GM12878 (cell line): Measurements from ENCODE around the gene SCN5A. TPM values are rescaled to one million over a fixed set of nuclear protein-coding genes. Genes with fewer than 3 reads are reported as not detected.

Source experiments
- ATAC-seq: fragments of 200-7000 bp; cut with Tn5 transposase; 3 replicates; pipeline ENCODE4 v1.9.1; 2020; ENCODE audit warnings: mild to moderate bottlenecking, moderate library complexity
- BruUV-seq: library from RNA; stranded (reverse); fragments of 400-500 nt; replicated peaks from 2 replicates; lab custom pipeline; 2021; lab: Mats Ljungman, UMichigan
- CTCF ChIA-PET: fragments of 300-600 bp; sonication (Branson Sonifier 250); formaldehyde crosslinking; extraction: SDS; loops from one replicate; lab custom pipeline; 2021; ENCODE audit warnings: inconsistent platforms; lab: Yijun Ruan, JAX
- POLR2A ChIA-PET: fragments of 350-600 bp; formaldehyde crosslinking; extraction: SDS; loops from one replicate; lab custom pipeline; 2021; ENCODE audit warnings: inconsistent platforms; lab: Charles Lee
- RAD21 ChIA-PET: fragments of 300-600 bp; sonication (Branson Sonifier 250); formaldehyde crosslinking; loops from one replicate; lab custom pipeline; 2023; ENCODE audit warnings: antibody characterized with exemption; ENCODE audit not compliant: unreplicated experiment; lab: Charles Lee
- SMC1A ChIA-PET: fragments of 300-600 bp; sonication (Branson Sonifier 250); formaldehyde crosslinking; loops from one replicate; lab custom pipeline; 2023; ENCODE audit not compliant: unreplicated experiment, uncharacterized antibody; lab: Charles Lee
- DNase-seq: peaks from one replicate; pipeline ENCODE4 v3.0.0-alpha.2; 2011; ENCODE audit warnings: low read depth, low spot score
- FAIRE-seq: peaks from 3 replicates; lab custom pipeline; 2011; peaks lifted over from hg19 to GRCh38; lab: Jason Lieb, UNC
- H2AFZ ChIP-seq: 2 replicates; pipeline ENCODE4 v1.6.0; 2011; ENCODE audit warnings: low read depth, low read length, control low read depth; ENCODE audit not compliant: control insufficient read depth
- H3K27ac ChIP-seq: 2 replicates; pipeline ENCODE4 v1.5.1; 2011; ENCODE audit warnings: control low read depth; ENCODE audit not compliant: control insufficient read depth, insufficient read depth
- H3K27me3 ChIP-seq, 2 experiments: replicated peaks in 1 of 2; 2 replicates each; pipeline versions ENCODE4 v1.6.0 to v1.6.1; 2011; ENCODE audit warnings: low read length in 1 of 2; ENCODE audit not compliant: control insufficient read depth in 2 of 2, insufficient read depth in 2 of 2
- H3K36me3 ChIP-seq, 2 experiments: 2 replicates each; pipeline ENCODE4 v1.5.1; 2011; ENCODE audit warnings: low read length in 1 of 2; ENCODE audit not compliant: control insufficient read depth in 2 of 2, insufficient read depth in 2 of 2
- H3K4me1 ChIP-seq: 2 replicates; pipeline ENCODE4 v1.6.1; 2011; ENCODE audit warnings: mild to moderate bottlenecking, low read length, moderate library complexity, mixed read lengths; ENCODE audit not compliant: control insufficient read depth, insufficient read depth
- H3K4me2 ChIP-seq: 2 replicates; pipeline ENCODE4 v1.6.0; 2011; ENCODE audit warnings: control low read depth; ENCODE audit not compliant: control insufficient read depth, insufficient read depth
- H3K4me3 ChIP-seq: fragments of 200-600 bp; sonication (generic); 2 replicates; pipeline ENCODE4 v1.5.1; 2016
- H3K79me2 ChIP-seq: 2 replicates; pipeline ENCODE4 v1.6.0; 2011; ENCODE audit warnings: low read length; ENCODE audit not compliant: control insufficient read depth, insufficient read depth
- H3K9ac ChIP-seq: 2 replicates; pipeline ENCODE4 v1.8.0; 2011; ENCODE audit warnings: low read length, control low read depth, mixed read lengths; ENCODE audit not compliant: control insufficient read depth, insufficient read depth
- H3K9me3 ChIP-seq: replicated peaks from 3 replicates; pipeline ENCODE4 v1.5.1; 2011; ENCODE audit warnings: mild to moderate bottlenecking, low read length; ENCODE audit not compliant: control insufficient read depth, insufficient read depth
- H4K20me1 ChIP-seq: 2 replicates; pipeline ENCODE4 v1.6.0; 2011; ENCODE audit not compliant: control insufficient read depth, insufficient read depth
- RAD21 ChIP-seq: IDR thresholded peaks from 2 replicates; pipeline ENCODE4 v1.6.1; 2011; ENCODE audit warnings: mild to moderate bottlenecking, low read depth, low read length, moderate library complexity; ENCODE audit not compliant: insufficient read depth
- SMC3 ChIP-seq: IDR thresholded peaks from 2 replicates; pipeline ENCODE4 v1.6.1; 2011; ENCODE audit warnings: low read length, improper control_type of control experiment, borderline replicate concordance
- YY1 ChIP-seq: IDR thresholded peaks from 2 replicates; pipeline ENCODE4 v1.6.1; 2011; ENCODE audit warnings: low read depth, mild to moderate bottlenecking, low read length
- WGBS: methylation state at CpG from one replicate; pipeline ENCODE4 v1.1.6; 2016; ENCODE audit warnings: low lambda C conversion rate; ENCODE audit not compliant: insufficient replicate concordance, insufficient coverage; ENCODE audit errors: missing lambda C conversion rate; 5-methylcytosine and 5-hydroxymethylcytosine counted together
- in situ Hi-C: fragments of 300-500 bp; cut with MboI; formaldehyde crosslinking; loops from 9 replicates; pipeline ENCODE4 v1.14.3; 2018; ENCODE audit warnings: mixed read lengths
- intact Hi-C: fragments of 100-400 bp; cut with micrococcal nuclease; formaldehyde crosslinking; loops from one replicate; pipeline ENCODE4 v1.14.2; 2022; ENCODE audit not compliant: unreplicated experiment
- polyA plus RNA-seq, 11 experiments: library from polyadenylated mRNA; depleted of rRNA in 4 of 11; unstranded in 6 of 11; stranded (reverse) in 5 of 11; fragments of >200 nt; fragmentation: Nextera tagmentation in 4 of 11; fragmentation: Illumina TruSeq in 1 of 11; extraction: Ambion mirVana in 4 of 11; extraction: Trizol in 1 of 11; gene quantifications; 1 replicate in 1 of 11; 2 replicates in 10 of 11; pipeline versions ENCODE4 v1.2.1 to v1.2.3, GENCODE V29; 2011 to 2016; ENCODE audit warnings: inconsistent platforms in 2 of 11, missing spikeins in 2 of 11, low read depth in 1 of 11
- total RNA-seq, 4 experiments: library from RNA; depleted of rRNA in 3 of 4; stranded (reverse); fragments of >200 nt in 3 of 4; fragmentation: Illumina TruSeq in 1 of 4; extraction: Trizol in 1 of 4; gene quantifications; 2 replicates each; pipeline versions ENCODE4 v1.2.1 to v1.2.3, GENCODE V29; 2013 to 2021
- TF ChIP-seq, protein P1 (sequence below): fragments of 450-650 bp; IDR thresholded peaks from 2 replicates; pipeline ENCODE4 v1.6.1; 2018; ENCODE audit warnings: mild to moderate bottlenecking, low read depth, moderate library complexity; ENCODE audit not compliant: partially characterized antibody
- TF ChIP-seq, protein P2 (sequence below), 3 experiments: IDR thresholded peaks in 2 of 3; conservative IDR thresholded peaks in 1 of 3; 2 replicates each; pipeline ENCODE4 v1.5.1; 2011; ENCODE audit warnings: low read depth in 3 of 3, low read length in 3 of 3, mild to moderate bottlenecking in 3 of 3, control low read depth in 2 of 3, moderate library complexity in 2 of 3, inconsistent platforms in 1 of 3, mixed read lengths in 1 of 3; ENCODE audit not compliant: control insufficient read depth in 2 of 3, insufficient read depth in 1 of 3; ENCODE audit errors: extremely low read depth in 1 of 3

The SCN5A gene
- total and polyA plus RNA-seq, 10 of the 15 experiments (the other 5 are each of a cell fraction or from before 2014, with no cell fraction given) = not detected

- DNase-seq (no peak), ATAC-seq (no peak), FAIRE-seq (no peak)
- no TSS peak for BruUV-seq
- H2AFZ ChIP-seq = no peak overlapping the region
- intact Hi-C loops (loop anchor here (5.0 kb wide), 1 partner anchor 385 kb away; no protein-coding TSS in a partner anchor), in situ Hi-C loops (loop anchor here (5.0 kb wide), 1 partner anchor 125 kb away; no protein-coding TSS in a partner anchor)
- H3K79me2 ChIP-seq = no peaks in the 10 kb centered on the region
- ChIA-PET POLR2A (interaction anchor here (0.5 to 0.6 kb wide), 2 partner anchors 115 to 612 kb away, joined by 3 read pairs; no protein-coding TSS in a partner anchor), CTCF (interaction anchor here (0.6 to 2.9 kb wide), 15 partner anchors 9 to 729 kb away, joined by 3 to 19 read pairs (median 6); no protein-coding TSS in a partner anchor), RAD21 (interaction anchor here (0.6 to 1.7 kb wide), 4 partner anchors 74 to 1622 kb away, joined by 3 to 7 read pairs (median 4); partner anchors contain the start of gene EXOG), SMC1A (interaction anchor here (1.0 to 1.5 kb wide), 5 partner anchors 16 to 383 kb away, joined by 3 to 8 read pairs (median 3); no protein-coding TSS in a partner anchor)
- H3K36me3 ChIP-seq = no peaks in the 10 kb centered on the region
- H3K9me3 ChIP-seq = no peaks in the 10 kb centered on the region; the same call in 2 of the 3 replicates
- no peak overlapping the region for H3K9ac ChIP-seq
- H3K4me2 ChIP-seq = no peak overlapping the region
- WGBS = 43% methylated on average over 7 of the region's 7 CpGs
- no peaks in the 10 kb centered on the region; the same call in 1 of the 2 replicates for H3K4me1 ChIP-seq
- H3K27me3 ChIP-seq = peaks cover 9 to 12% of the 10 kb centered on the region in 2 experiments; a peak in 3 of 4 replicates
- 0 out of 2 replicates have a peak, but pooled peaks cover 2% of the 10 kb centered on the region for H4K20me1 ChIP-seq
- H3K4me3 ChIP-seq = no peak overlapping the region
- no peak overlapping the region for H3K27ac ChIP-seq
- TF ChIP-seq YY1 = no peak
These were observed 2.1 kb downstream of the SCN5A start for GRCh38 chr3:38647217-38647970.

- peak; percentile 39; the same call in 2 of the 3 replicates for ATAC-seq
- in situ Hi-C loops (loop anchor here (5.0 kb wide), 1 partner anchor 124 kb away; no protein-coding TSS in a partner anchor), intact Hi-C loops (loop anchor here (5.0 kb wide), 1 partner anchor 386 kb away; no protein-coding TSS in a partner anchor)
- no peak overlapping the region for H3K4me3 ChIP-seq
- H3K4me1 ChIP-seq = no peaks in the 10 kb centered on the region; the same call in 1 of the 2 replicates
- H3K9me3 ChIP-seq = no peaks in the 10 kb centered on the region; the same call in 2 of the 3 replicates
- 0% methylated on average over 3 of the region's 3 CpGs for WGBS
- no peak for DNase-seq
- ChIA-PET RAD21 (interaction anchor here (0.6 to 1.7 kb wide), 4 partner anchors 73 to 1622 kb away, joined by 3 to 7 read pairs (median 4); partner anchors contain the start of gene EXOG), SMC1A (interaction anchor here (0.6 to 1.5 kb wide), 6 partner anchors 16 to 383 kb away, joined by 3 to 8 read pairs (median 3); no protein-coding TSS in a partner anchor), CTCF (interaction anchor here (0.6 to 2.9 kb wide), 14 partner anchors 9 to 730 kb away, joined by 3 to 19 read pairs (median 4); no protein-coding TSS in a partner anchor), POLR2A (interaction anchor here (0.5 kb wide), 1 partner anchor 611 kb away, joined by 3 read pairs; no protein-coding TSS in a partner anchor)
- no peak overlapping the region for H3K4me2 ChIP-seq
- no peak overlapping the region for H2AFZ ChIP-seq
- H4K20me1 ChIP-seq = 0 out of 2 replicates have a peak, but pooled peaks cover under 1% of the 10 kb centered on the region
- no peak overlapping the region for H3K27ac ChIP-seq
- peaks cover 9 to 12% of the 10 kb centered on the region in 2 experiments; a peak in 3 of 4 replicates for H3K27me3 ChIP-seq
- BruUV-seq = no TSS peak
- H3K9ac ChIP-seq = no peak overlapping the region
- no peaks in the 10 kb centered on the region for H3K36me3 ChIP-seq
- H3K79me2 ChIP-seq = no peaks in the 10 kb centered on the region
- FAIRE-seq = peak; percentile 74
- TF ChIP-seq, protein P1, sequence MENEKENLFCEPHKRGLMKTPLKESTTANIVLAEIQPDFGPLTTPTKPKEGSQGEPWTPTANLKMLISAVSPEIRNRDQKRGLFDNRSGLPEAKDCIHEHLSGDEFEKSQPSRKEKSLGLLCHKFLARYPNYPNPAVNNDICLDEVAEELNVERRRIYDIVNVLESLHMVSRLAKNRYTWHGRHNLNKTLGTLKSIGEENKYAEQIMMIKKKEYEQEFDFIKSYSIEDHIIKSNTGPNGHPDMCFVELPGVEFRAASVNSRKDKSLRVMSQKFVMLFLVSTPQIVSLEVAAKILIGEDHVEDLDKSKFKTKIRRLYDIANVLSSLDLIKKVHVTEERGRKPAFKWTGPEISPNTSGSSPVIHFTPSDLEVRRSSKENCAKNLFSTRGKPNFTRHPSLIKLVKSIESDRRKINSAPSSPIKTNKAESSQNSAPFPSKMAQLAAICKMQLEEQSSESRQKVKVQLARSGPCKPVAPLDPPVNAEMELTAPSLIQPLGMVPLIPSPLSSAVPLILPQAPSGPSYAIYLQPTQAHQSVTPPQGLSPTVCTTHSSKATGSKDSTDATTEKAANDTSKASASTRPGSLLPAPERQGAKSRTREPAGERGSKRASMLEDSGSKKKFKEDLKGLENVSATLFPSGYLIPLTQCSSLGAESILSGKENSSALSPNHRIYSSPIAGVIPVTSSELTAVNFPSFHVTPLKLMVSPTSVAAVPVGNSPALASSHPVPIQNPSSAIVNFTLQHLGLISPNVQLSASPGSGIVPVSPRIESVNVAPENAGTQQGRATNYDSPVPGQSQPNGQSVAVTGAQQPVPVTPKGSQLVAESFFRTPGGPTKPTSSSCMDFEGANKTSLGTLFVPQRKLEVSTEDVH = no peak
- TF ChIP-seq SMC3 (peak; percentile 38; the same call in 1 of the 2 replicates), RAD21 (peak; percentile 41; the same call in 1 of the 2 replicates)
- TF ChIP-seq, protein P2, sequence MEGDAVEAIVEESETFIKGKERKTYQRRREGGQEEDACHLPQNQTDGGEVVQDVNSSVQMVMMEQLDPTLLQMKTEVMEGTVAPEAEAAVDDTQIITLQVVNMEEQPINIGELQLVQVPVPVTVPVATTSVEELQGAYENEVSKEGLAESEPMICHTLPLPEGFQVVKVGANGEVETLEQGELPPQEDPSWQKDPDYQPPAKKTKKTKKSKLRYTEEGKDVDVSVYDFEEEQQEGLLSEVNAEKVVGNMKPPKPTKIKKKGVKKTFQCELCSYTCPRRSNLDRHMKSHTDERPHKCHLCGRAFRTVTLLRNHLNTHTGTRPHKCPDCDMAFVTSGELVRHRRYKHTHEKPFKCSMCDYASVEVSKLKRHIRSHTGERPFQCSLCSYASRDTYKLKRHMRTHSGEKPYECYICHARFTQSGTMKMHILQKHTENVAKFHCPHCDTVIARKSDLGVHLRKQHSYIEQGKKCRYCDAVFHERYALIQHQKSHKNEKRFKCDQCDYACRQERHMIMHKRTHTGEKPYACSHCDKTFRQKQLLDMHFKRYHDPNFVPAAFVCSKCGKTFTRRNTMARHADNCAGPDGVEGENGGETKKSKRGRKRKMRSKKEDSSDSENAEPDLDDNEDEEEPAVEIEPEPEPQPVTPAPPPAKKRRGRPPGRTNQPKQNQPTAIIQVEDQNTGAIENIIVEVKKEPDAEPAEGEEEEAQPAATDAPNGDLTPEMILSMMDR (IDR thresholded peaks at IDR 0.05 in 2 of 3, conservative IDR thresholded peaks at IDR 0.05 in 1 of 3; ENCODE audit: control insufficient read depth in 2 of 3, extremely low read depth in 1 of 3, insufficient read depth in 1 of 3, low read depth in 3 of 3, low read length in 3 of 3) = peak; percentile 52 to 54 (median 52)
These were observed 2.9 kb downstream of the SCN5A start for GRCh38 chr3:38646630-38647029.
